Right cardiac atrium (tissue), 5 donors: ENCODE data around the gene SULT4A1. TPM values are rescaled to one million over a fixed set of nuclear protein-coding genes. Genes with fewer than 3 reads are reported as not detected.

ENCODE experiments used
- ATAC-seq, 2 donors: fragments of 200-7000 bp; cut with Tn5 transposase; one replicate each; pipeline versions ENCODE4 v1.8.0 to v1.9.1; 2020; ENCODE audit warnings: moderate library complexity in 2 of 2, mild to moderate bottlenecking in 1 of 2
- DNase-seq, 3 donors: peaks; one replicate each; pipeline ENCODE4 v3.0.0-alpha.2; 2020
- H3K27ac ChIP-seq: one replicate; pipeline ENCODE4 v1.5.1; 2013; ENCODE audit warnings: mild to moderate bottlenecking, low read length, control low read depth, moderate library complexity
- H3K27me3 ChIP-seq: one replicate; pipeline ENCODE4 v1.6.1; 2013; ENCODE audit not compliant: control insufficient read depth, insufficient read depth
- H3K4me1 ChIP-seq: one replicate; pipeline ENCODE4 v1.6.1; 2013; ENCODE audit warnings: low read length; ENCODE audit not compliant: control insufficient read depth, insufficient read depth
- H3K4me3 ChIP-seq: one replicate; pipeline ENCODE4 v1.5.1; 2013; ENCODE audit warnings: low read length, control low read depth
- H3K9me3 ChIP-seq: one replicate; pipeline ENCODE4 v1.6.1; 2013; ENCODE audit warnings: low read length; ENCODE audit not compliant: control insufficient read depth
- WGBS: extraction: QIAGEN DNeasy Blood & Tissue Kit; methylation state at CpG from one replicate; pipeline ENCODE4 v1.1.7; 2013; 5-methylcytosine and 5-hydroxymethylcytosine counted together
- intact Hi-C, 4 donors: fragments of 100-400 bp; cut with DNase I; formaldehyde crosslinking; loops; one replicate each; pipeline versions ENCODE4 v1.11.0 to v1.14.0; 2022 to 2023
- polyA plus RNA-seq: library from polyadenylated mRNA; stranded (reverse); fragments of 200-250 nt; gene quantifications from one replicate; pipeline ENCODE4 v1.2.3, GENCODE V29; 2013
- total RNA-seq, 4 donors: library from RNA; stranded (reverse); fragmentation: NEBNext Ultra II Directional; extraction: Animal tissue kit (Norgen Biotek cat#: 25700); gene quantifications; one replicate each; pipeline ENCODE4 v1.2.1, GENCODE V29; 2021
- donor health status: healthy with polysubstance abuse.
- donor health status: DM: no; HTN: yes; CAD: no.
- donor health status: DM: no; HTN: no; CAD: no.
- donor health status: DM: no; HTN: yes; CAD: no; lungs with severe emphysema.
- donor health status: DM: yes; HTN: yes; CAD: no.

Gene SULT4A1
- total and polyA plus RNA-seq, 5 donors = 0.17 to 0.57 (median 0.31) TPM

DNA sequence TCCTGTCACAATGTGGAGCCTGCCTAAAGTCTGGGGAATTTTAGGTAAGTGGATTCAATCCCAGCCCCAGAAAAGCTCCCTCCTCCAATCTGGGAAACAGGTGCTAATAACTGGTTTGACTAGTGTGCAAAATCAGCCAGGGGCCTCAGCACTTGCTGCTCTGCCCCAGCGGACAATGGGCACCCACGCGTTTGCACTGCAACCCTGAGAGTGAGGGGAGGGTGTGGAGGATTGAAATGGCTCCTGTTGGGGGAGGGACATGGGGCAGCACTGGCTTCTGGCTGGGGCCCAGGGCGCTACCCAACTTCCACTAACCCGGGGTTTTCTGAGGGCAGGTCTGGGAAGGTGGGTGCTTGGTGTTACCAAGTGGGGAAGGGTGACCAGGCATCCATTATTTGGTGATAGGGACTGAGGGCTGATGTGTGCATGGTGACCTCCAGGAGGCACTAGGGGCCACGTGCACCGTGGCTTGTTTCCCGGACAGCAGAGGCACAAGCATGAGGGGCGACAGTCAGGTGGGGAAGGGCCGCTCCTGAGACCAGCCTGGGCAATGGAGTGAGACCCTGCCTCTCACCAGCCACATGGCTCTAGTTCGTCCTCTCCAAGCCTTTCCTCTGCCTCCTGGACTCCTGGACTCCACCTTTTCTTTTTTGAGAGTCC lies 33.8 kb upstream of the SULT4A1 start:
- ATAC-seq (no peak), DNase-seq (no peak)
- Histone ChIP-seq H3K4me3 (no peak overlapping the region), H3K27me3 (no peaks in the 10 kb centered on the region), H3K4me1 (no peaks in the 10 kb centered on the region), H3K9me3 (no peaks in the 10 kb centered on the region), H3K27ac (no peak overlapping the region)
- WGBS = 47% methylated on average over 11 of the region's 11 CpGs
- intact Hi-C loops = no loop called here

DNA sequence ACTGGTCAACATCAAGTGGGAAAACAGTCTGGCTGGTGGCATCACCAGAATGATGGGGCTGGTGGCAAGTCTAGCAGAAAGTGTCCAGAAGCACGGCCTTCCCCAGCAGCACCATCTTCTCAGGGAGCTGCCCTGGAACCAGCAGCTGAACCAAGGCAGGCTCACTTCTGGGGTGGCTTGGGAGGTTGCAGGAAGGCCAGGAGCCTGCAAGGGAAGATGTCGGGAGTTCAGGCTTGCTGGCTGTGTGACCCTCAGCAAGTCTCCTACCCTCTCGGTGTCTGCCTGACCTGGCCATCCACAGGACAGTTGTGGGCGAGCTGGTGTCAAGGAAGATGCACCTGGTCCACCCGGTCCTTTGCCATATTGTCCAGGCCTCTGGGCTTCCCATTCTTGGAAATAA lies 31.8 kb upstream of the SULT4A1 start:
- H3K4me3 ChIP-seq = no peak overlapping the region
- no peaks in the 10 kb centered on the region for H3K4me1 ChIP-seq
- intact Hi-C loops = no loop called here
- DNase-seq (no peak), ATAC-seq (no peak)
- no peaks in the 10 kb centered on the region for H3K27me3 ChIP-seq
- no peaks in the 10 kb centered on the region for H3K9me3 ChIP-seq
- 90% methylated on average over 5 of the region's 5 CpGs for WGBS
- no peak overlapping the region for H3K27ac ChIP-seq

DNA sequence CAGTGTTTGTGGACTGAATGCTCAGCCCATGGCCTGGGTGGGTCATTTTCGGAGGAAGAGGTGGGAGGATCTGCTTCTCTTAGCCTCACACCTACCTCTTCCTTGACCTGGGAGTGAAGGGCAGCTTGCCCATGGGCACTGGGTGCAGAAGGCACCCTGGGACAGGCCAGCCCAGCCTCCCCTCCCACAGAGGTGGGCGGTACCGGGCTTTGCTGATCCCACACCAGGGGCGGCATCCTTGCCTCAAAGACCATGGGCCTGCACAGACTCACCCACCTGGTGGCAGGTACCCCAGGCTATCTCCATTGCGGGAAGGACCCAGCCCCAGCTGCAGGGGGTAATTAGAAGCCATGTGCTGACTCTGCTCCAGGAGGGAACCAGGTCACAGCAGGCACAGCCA lies 31.0 kb upstream of the SULT4A1 start:
- 59% methylated on average over 5 of the region's 5 CpGs for WGBS
- Histone ChIP-seq H3K9me3 (no peaks in the 10 kb centered on the region), H3K4me1 (no peaks in the 10 kb centered on the region), H3K4me3 (no peak overlapping the region), H3K27ac (no peak overlapping the region), H3K27me3 (no peaks in the 10 kb centered on the region)
- ATAC-seq (no peak), DNase-seq (no peak)
- intact Hi-C loops = no loop called here

DNA sequence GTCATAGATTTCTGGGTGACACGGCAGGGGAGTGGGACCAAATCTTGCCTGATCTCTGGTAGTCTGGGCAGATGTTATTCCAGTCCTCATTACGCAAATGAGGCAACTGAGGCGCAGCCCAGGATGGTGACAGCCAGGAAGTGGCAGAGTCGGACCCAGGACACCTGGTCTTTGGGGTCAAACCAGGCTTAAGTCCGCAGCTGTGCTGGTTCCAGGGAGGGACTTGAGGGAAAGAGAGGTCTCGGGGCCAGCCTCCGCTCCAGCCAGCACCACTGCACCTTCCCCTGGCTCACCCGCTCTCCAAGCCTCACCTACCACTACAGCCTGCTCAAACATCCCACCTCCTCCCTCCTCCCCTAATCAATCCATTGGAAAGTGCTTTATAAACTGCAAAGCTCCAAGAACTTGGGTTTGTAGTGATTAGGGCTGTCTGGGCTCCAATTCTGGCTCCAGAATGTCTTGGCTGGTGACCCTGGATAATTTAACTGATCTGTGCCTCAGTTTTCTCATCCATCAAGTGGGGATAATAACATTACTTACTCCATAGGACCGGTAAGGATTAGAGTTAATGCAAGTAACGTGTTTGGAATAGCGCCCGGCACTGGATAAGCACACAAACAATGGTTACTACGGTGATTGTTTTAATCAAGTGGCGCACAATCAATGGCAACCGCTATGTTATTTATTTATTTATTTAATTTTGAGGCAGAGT lies 30.0 kb upstream of the SULT4A1 start:
- no peak for DNase-seq
- Histone ChIP-seq H3K4me3 (no peak overlapping the region), H3K27ac (no peak overlapping the region), H3K9me3 (no peaks in the 10 kb centered on the region), H3K4me1 (no peaks in the 10 kb centered on the region), H3K27me3 (no peaks in the 10 kb centered on the region)
- ATAC-seq = no peak
- intact Hi-C loops = no loop called here
- 40% methylated on average over 15 of the region's 15 CpGs for WGBS

DNA sequence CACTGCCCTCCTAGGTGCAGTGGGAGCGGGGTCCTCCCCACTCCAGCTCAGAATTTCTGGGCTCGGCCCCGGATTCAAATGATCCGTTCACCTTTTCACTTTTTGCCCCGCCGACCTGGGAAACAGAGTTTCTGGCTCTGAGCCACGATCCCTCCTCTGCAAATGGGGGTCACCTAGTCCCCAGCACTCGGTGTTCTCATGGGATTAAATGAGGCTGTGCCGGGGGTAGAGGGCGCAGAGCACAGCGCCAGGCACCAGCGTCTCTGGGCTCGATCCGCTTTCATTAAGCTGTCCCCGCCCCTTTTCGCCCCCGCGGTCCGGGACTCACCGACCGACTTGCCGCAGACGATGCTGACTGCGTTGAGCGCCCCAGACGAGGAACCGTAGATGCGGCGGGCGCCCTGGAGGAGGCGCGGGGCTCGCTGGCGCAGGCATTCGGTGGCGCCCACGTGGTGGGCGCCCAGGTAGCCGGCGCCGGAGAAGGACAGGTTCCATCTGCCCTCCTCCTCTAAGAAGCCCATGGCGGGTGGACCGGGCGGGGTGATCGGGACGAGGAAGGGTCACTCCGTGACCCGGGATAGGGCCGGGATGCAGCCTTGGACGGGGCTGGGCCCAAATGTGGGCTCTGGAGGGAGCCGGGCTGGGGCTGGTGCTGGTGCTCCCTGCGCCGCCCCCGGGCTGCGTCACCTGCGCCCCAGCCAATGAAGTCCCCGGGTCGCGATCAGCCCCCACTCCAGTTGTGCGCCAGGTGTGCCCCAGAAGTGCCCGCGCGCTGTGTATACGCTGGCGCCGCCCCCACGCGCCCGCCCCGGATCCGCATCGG lies 29.3 kb upstream of the SULT4A1 start, which contains the start of gene PNPLA5:
Gene PNPLA5, minus strand, starts transcription at position 654 of the 823 bp plus-strand sequence. Its CDS starts 133 bp downstream, at position 521.
- H3K4me1 ChIP-seq = no peaks in the 10 kb centered on the region
- WGBS = 3% methylated on average over 72 of the region's 72 CpGs
- H3K27ac ChIP-seq = no peak within 1 kb of the TSS
- H3K9me3 ChIP-seq = no peaks in the 10 kb centered on the region
- H3K4me3 ChIP-seq = no peak within 1 kb of the TSS
- no peaks in the 10 kb centered on the region for H3K27me3 ChIP-seq
- intact Hi-C loops = no loop called here
- no peak for DNase-seq
- ATAC-seq = no peak

DNA sequence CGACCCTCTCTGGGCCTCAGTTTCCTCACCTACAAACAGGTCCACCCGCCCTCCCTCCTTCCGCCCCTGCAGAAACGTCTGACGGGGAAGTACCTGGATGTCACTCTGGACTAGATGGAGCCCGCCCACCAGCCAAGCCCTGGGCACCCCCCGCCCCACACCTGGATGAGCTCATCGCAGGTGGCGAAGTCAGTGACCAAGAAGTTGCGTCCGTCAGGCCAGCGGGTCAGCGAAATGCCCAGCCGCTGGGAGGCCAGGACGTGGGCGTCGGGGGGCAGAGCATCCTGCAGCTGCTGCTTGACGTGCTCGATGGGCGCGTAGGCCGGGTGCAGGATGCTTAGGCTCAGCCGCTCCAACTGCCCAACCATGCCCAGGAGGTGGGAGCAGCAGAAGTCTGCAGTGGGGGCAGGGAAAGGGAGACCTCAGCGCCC lies 28.6 kb upstream of the SULT4A1 start:
- H3K27ac ChIP-seq = no peak overlapping the region
- H3K9me3 ChIP-seq = no peaks in the 10 kb centered on the region
- intact Hi-C loops = no loop called here
- H3K27me3 ChIP-seq = no peaks in the 10 kb centered on the region
- WGBS = 18% methylated on average over 24 of the region's 24 CpGs
- no peak overlapping the region for H3K4me3 ChIP-seq
- ATAC-seq (no peak), DNase-seq (no peak)
- H3K4me1 ChIP-seq = no peaks in the 10 kb centered on the region

DNA sequence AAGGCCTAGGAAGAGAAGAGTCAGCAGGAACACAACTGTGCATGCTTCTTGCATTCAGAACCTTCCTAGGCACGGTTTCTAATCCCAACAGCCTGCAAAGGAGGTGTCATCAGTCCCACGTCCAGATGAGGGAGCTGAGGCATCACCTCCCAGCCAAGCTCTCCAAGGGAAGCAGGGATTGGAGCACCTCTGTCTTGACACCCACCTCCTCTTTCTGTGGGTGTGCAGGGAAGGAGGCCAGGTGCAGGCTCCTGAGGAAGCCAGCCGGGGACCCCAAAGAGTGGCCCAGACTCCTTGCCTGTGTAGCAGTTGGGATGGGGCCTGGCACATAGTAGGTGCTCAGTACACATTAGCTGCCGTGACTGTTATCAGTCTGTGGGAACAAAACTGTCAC lies 27.5 kb upstream of the SULT4A1 start:
- intact Hi-C loops = loop anchor here in 1 of 4 donors (5.0 kb wide), 1 partner anchor 503 kb away; no protein-coding TSS in a partner anchor
- Histone ChIP-seq H3K4me3 (no peak overlapping the region), H3K9me3 (no peaks in the 10 kb centered on the region), H3K4me1 (no peaks in the 10 kb centered on the region), H3K27ac (no peak overlapping the region), H3K27me3 (no peaks in the 10 kb centered on the region)
- DNase-seq = no peak
- 52% methylated on average over 4 of the region's 4 CpGs for WGBS
- ATAC-seq = no peak

DNA sequence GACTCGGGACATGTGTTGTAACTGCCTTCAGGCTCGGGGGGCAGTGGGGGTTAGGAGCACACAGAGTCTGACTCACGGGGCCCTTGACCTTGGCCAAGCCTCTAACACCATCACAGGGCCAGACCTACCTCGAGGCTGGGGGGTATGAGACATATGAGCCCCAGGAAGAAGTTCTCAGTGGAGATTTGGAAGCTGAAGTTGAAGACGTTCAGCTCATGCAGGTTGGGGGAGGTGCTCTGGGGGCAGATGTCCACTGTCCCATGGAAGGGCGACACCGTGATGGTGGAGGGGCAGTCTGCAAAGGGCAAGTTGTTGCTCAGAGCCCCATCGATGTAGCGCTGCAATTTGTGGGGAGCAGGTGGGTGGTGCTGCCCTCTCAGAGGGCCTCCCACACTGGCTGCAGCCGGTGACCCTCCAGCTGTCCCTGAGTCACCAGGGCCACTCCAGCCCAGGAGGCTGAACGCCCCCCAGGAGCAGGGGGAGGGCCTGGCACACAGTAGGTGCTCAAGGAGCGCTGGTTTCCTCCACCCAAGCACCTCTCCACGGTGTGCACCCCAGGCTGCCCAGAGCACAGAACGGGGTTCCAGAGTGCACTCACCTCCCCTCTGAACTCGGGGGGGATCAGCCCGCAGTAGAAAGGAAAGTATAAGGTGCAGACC lies 27.0 kb upstream of the SULT4A1 start:
- Histone ChIP-seq H3K4me3 (no peak overlapping the region), H3K27me3 (no peaks in the 10 kb centered on the region), H3K4me1 (no peaks in the 10 kb centered on the region), H3K9me3 (no peaks in the 10 kb centered on the region), H3K27ac (no peak overlapping the region)
- 68% methylated on average over 16 of the region's 16 CpGs for WGBS
- DNase-seq (no peak), ATAC-seq (no peak)
- intact Hi-C loops = loop anchor here in 1 of 4 donors (5.0 kb wide), 1 partner anchor 502 kb away; no protein-coding TSS in a partner anchor

DNA sequence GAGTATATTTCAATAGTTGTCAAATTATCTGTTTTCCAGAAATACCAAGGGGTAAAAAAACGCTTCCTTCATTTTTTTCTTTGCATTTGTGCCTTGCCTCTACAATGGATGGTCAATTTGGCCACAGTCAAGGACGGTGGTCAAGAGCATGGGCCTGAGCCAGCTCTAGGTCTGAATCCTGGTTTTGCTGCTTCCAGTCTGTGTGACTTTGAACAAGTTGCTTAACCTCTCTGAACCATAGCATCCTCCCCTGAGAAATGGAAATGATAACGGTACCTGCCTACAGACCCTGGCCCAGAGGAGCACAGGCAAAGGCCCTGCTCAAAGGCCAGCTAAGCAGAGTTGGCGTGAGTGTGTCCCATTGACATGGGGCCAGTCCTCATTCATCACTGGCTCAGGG lies 26.4 kb upstream of the SULT4A1 start:
- H3K27me3 ChIP-seq = no peaks in the 10 kb centered on the region
- WGBS = 68% methylated on average over 4 of the region's 4 CpGs

DNA sequence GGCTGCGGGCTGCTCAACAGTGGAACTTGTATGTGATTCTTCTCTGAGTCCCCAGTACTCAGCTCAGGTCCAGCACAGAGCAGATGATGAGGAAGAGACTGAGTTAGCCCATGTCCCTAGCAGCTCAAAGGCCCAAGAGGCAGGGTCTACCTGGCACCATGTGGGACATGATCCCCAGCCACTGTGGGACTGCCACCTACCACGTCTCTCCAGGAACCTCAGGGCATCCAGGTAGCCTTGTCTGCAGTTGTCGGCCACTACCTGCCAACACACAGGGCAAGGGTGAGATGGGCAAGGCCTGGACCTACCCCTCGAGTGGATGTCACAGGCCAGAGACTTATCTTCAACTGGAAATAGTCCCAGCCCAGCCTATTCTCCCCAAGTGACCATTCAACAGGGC lies 25.1 kb upstream of the SULT4A1 start:
- ATAC-seq = no peak
- 71% methylated on average over 4 of the region's 4 CpGs for WGBS
- no peak for DNase-seq
- H3K9me3 ChIP-seq = no peaks in the 10 kb centered on the region
- intact Hi-C loops = loop anchor here in 1 of 4 donors (5.0 kb wide), 1 partner anchor 500 kb away; no protein-coding TSS in a partner anchor
- no peak overlapping the region for H3K4me3 ChIP-seq
- H3K27ac ChIP-seq = no peak overlapping the region
- H3K27me3 ChIP-seq = no peaks in the 10 kb centered on the region
- no peaks in the 10 kb centered on the region for H3K4me1 ChIP-seq

More for the DNA sequence above, 26.4 kb upstream of the SULT4A1 start:
- Histone ChIP-seq H3K4me3 (no peak overlapping the region), H3K27ac (no peak overlapping the region), H3K4me1 (no peaks in the 10 kb centered on the region), H3K9me3 (no peaks in the 10 kb centered on the region)
- DNase-seq (no peak), ATAC-seq (no peak)
- intact Hi-C loops = loop anchor here in 1 of 4 donors (5.0 kb wide), 1 partner anchor 501 kb away; no protein-coding TSS in a partner anchor
